HG02763 (cell line): ENCODE measurements around the gene JAZF1.
"Not testable (repeated sequence)": the region's sequence is repeated elsewhere in the genome, so short reads cannot be mapped to it uniquely, and the experiment has no call there.

Experiments
- ATAC-seq: cut with Tn5 transposase; IDR thresholded peaks from one replicate; pipeline ENCODE4 v1.9.1; 2021; ENCODE audit warnings: mild to moderate bottlenecking, moderate library complexity; ENCODE audit not compliant: unreplicated experiment

JAZF1 gene

GRCh38 chr7:27861747-27862146 lies 318.8 kb downstream of the JAZF1 start:
- ATAC-seq: no peak

GRCh38 chr7:27860800-27861199 lies 319.8 kb downstream of the JAZF1 start:
- no peak for ATAC-seq

DNA sequence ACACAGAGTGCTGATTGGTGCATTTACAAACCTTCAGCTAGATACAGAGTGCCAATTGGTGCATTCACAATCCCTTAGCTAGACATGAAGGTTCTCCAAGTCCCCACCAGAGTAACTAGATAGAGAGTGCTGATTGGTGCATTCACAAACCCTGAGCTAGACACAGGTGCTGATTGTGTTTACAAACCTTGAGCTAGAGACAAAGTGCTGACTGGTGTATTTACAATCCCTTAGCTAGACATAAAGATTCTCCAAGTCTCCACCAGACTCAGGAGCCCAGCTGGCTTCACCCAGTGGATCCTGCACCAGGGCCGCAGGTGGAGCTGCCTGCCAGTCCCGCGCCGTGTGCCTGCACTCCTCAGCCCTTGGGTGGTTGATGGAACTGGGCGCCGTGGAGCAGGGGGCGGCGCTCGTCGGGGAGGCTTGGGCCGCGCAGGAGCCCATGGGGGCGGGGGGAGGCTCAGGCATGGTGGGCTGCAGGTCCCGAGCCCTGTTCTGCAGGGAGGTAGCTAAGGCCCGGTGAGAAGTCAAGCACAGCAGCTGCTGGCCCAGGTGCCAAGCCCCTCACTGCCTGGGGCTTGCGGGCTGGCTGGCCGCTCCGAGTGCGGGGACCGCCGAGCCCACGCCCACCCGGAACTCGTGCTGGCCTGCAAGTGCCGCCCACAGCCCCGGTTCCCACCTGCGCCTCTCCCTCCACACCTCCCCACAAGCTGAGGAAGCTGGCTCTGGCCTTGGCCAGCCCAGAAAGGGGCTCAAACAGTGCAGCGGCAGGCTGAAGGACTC lies 323.7 kb downstream of the JAZF1 start:
- ATAC-seq: not testable (repeated sequence)

- ATAC-seq: no peak
Measured at GRCh38 chr7:27850531-27850930, 330.1 kb downstream of the JAZF1 start.

- ATAC-seq: no peak
Measured at GRCh38 chr7:27846388-27846787, 334.2 kb downstream of the JAZF1 start.

DNA sequence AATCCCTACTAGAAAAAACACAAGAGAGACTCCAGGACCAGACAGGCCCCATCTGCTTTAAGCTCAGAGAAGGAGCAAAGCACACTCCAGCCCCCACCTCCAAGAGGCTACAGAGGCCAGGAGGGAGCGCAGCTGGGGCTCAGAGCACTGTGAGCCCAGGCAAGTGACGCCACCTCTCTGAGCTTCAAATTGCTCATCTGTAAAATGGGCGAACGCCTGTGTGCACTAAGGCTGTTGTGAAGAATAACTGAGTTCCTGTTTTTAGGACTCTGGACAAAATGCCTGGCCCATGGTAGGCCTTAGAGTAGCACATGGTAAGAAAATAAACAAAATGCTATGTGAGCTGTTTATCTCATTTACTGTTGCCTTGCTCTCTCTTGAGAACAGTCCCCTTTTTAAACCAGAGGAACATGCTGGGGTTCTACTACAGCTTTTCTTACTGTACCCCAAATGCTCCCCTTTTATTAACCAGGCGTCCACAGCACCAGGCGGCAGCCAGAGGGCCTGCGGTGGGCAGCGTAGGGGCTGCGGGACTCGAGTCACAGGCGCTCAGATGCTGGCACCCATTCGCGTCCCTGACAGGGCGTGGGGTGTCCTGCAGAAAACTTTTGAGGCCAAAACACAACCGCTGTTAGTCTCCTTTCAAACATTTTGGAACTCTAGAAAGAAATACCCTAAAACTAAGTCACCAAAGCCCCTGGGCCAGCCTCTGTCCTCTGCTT lies 336.9 kb downstream of the JAZF1 start:
- no peak for ATAC-seq

DNA sequence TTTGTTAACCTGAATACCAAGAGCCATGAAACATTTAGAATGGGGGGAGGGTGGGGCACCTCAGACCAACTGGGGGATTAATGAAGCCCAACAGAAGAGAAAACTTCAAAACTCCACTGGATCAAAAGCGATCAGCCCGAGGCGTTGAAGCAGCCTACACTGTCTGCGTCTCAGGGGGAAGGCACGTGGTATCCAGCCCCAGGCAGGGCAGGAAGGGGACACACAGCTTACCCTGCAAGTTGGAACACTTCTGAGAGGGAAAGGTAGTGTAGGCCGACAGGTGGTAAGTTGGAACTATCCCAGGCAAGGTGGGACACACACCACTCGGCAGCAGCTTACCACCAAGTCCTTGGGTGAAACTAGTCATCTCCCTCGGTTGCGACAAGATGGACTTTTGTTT lies 337.7 kb downstream of the JAZF1 start:
- ATAC-seq: no peak

GRCh38 chr7:27842094-27842692 lies 338.4 kb downstream of the JAZF1 start:
- no peak for ATAC-seq

DNA sequence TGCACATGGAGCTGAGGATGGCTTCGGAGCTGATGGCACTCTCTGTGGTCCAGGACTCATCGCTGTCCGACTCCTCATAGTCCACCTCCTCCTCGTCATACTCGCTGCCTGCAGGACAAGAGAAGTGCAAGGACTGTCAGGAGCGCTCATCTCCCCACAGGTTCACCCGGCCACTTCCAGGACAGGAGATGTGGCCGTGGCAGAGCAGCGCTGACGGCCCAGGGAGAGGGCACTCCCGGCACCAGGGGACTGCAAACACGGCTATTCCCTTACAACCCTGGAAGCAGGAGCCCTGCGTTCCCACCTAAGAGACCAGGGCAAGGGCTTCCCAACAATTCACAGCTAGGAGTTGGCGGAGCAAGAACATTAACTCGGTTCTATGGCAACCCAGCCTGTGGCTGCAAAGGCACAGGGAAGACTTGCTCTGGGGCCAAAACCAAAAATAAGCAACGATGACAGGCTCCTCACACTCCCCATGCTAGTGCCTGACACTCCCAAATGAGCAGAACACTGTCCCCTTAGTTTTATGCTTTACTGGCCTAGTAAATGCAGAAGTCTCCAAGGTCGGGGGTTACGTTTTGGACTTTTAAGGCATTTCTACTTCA lies 339.7 kb downstream of the JAZF1 start:
- ATAC-seq: no peak

- ATAC-seq: no peak
Measured at GRCh38 chr7:27840313-27840712, 340.3 kb downstream of the JAZF1 start.

GRCh38 chr7:27839099-27839498 lies 341.5 kb downstream of the JAZF1 start:
- no peak for ATAC-seq

DNA sequence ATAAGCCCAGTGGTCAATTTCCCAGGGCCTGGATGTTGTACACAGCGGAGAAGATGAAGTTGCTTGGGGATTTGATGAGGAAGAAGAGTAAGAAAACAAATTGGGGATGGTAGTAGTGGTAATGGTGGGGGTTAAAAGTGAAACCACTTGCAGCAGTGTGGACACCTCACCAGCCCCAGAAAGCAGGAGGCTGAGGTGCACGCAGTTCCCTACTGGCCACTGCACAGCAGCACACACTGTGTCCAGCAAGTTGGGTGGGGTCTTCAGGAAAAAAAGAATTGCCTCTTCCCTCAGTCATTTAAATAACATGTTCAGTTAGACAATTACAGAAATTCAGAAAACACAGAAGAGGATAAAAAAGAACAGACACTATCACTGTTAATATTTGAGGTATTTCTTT lies 344.1 kb downstream of the JAZF1 start:
- no peak for ATAC-seq

DNA sequence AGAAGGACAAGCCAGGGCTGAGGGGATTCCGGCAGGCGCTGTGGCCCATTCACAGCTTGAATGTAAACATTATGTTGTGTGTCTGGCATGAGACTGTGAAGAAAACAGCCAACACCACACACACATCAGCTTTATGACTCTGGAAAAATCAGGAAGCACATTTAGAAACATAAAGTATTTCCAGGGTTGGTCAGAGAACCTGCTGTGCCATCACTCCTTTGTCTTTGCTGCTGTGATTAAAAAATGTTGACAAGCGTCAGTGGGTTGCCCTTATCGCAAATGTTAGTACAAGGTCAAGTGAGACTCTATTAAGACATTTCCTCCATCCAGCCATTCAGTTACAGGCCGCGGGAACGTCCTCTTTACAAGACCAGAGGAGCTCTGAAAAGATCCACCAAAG lies 345.2 kb downstream of the JAZF1 start:
- ATAC-seq: no peak

DNA sequence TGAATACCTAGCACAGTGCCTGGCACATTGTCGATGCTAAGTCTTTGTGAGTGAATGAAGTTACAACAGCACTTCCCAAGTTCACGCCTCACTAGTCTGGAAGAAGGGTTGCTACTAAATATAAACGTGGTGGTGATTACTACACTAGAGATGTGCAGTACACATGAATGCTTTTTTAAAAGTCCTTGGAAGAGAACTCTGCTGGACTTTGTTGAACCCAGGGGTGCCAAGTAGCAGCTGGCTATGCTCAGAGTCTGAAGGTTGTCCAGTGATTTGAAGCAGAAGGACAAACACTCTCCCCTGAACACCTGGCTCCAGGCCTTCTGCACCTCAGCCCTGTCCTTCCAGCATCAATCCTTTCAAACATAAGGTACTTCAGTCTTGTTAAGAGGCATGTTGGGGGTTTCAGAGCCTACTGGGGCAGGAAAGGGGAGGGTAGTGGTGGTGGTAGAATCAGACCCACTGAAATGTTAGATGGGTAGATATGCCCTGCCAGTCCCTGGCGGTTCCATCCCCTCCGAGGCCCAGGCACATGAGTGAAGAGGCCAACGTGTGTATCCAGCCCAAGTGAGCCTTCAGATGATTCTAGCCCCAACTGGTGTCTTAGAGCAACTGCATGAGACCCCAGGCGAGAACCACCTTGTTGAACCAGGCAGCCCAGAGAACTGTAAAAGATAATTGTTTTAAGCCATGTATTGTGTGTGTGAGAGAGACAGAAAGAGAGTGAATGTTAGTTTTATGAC lies 346.2 kb downstream of the JAZF1 start:
- ATAC-seq: no peak

- no peak for ATAC-seq
Measured at GRCh38 chr7:27826357-27826756, 354.2 kb downstream of the JAZF1 start.

DNA sequence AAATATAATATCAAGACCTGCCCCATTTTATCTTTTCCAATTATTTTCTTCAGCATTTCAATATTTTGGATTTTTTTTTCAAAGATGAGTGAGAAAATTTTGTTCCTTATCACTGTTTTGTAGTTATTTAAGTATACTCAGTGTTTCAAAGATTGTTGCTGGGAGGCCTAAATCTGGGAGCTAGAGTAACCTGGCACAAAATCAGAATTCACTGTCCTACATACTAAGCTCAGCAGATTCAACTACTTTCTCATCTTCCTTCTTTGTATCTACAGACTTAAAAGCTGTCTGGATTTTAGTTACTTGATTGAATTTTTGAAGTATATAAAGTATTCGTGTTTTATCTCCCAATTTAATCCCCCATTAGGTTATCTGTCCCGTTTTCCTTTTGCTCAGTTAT lies 354.7 kb downstream of the JAZF1 start:
- no peak for ATAC-seq

GRCh38 chr7:27822245-27822644 lies 358.4 kb downstream of the JAZF1 start:
- no peak for ATAC-seq

DNA sequence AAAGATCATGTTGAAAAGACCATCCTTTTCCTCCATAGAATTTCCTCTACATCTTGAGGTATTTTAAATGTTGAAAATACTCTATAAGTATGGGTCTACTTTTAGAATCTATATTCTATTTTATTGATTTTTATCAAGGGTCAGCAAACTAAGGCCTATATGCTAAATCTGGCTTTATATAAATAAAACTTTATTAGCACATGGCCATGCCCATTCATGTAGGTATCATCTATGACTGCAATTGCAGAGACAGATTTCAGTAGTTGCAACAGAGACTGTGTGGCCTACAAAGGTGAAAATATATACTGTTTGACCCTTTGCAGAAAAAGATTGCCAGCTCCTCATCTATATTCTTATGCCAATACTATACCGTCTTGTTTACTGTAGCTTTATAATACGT lies 367.9 kb downstream of the JAZF1 start:
- ATAC-seq: no peak

GRCh38 chr7:27810186-27810585 lies 370.4 kb downstream of the JAZF1 start:
- ATAC-seq: no peak

DNA sequence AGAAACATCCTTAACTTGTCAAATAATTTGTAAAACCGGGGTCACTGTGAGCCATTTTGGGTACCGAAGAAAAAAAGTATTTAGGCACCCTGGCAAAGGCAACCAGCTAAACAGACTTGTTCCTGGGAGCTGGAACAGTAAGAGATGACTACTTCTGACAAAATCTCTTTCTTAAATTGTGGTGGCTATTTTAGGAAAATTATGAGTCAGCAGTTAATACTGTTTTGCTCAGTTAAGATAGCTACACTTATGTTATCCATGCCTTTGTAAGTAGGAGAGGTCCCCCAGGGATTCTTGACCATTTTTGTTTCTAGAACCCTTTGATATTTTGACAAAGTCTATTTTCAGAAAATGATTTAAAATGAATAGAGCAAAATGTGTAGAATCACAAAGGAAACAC lies 372.0 kb downstream of the JAZF1 start:
- no peak for ATAC-seq

DNA sequence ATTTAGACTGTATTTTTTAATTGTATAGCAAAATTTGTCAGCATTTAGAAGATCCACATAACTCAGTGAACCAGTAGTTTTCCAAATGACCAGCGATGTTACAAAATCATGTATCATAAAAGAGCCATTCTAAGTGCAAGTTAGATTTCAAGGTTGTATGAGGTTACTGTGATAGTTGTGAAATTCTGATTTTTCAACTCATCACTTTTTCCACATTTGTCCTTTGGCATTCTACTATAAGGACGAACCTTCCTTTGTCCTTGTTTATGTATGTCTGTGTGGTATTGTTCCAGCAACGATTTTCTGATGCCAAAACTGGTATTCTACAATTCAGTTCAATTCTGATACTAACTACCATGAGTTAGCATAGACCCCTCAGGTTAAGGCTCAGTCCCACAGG lies 376.5 kb downstream of the JAZF1 start:
- no peak for ATAC-seq
